NCI-H146 (cell line): ENCODE measurements around the gene ART5.
A peak's percentile ranks its signal among the peaks of the same experiment; 100 is the strongest.
"Not testable (repeated sequence)": the region's sequence is repeated elsewhere in the genome, so short reads cannot be mapped to it uniquely, and the experiment has no call there.

Source experiments
- DNase-seq: peaks from one replicate; lab custom pipeline; 2025; lab: John Stamatoyannopoulos, UW

ART5 gene

DNA sequence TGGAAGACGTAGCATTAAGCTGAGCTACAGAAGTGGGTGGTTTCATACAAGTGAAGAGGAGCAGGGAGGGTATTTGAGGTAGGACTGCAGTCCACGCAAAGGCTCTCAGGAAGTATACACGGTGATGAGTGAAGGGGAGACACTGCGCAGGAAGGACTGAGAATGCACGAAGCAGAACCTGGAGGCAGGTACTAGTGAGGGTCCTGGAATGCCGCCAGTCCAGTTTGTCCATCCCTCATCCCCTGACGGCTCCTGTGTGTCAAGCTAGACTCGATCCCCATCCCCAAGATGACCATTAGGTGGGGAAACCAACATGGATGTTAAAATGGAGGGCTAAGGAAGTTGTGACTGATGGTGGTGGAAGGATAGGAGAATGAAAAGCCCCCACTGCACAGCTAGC is 23.8 kb downstream of the ART5 start:
- DNase-seq, result no peak

DNA sequence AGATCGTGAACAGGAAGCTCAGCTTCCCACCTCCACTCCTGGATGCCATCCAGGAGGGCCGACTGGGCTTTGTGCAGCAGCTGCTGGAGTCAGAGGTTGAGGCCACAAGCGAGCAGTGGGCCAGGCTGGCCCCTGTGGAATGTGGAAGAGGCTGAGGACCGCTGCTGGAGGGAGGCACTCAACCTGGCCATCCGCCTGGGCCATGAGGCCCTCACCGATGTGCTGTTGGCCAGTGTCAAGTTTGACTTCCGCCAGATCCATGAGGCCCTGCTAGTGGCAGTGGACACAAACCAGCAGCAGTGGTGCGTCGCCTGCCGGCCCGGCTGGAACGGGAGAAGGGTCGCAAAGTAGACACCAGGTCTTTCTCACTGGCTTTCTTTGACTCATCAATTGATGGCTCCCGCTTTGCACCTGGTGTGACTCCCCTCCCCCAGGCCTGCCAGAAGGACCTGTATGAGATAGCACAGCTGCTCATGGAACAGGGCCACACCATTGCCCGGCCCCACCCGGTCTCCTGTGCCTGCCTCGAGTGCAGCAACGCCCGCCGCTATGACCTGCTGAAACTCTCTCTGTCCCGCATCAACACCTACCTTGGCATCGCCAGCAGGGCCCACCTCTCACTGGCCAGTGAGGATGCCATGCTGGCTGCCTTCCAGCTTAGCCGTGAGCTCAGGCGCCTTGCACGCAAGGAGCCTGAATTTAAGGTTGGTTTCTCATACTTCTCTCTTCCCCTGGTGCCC is 24.9 kb downstream of the ART5 start:
- DNase-seq, result no peak

DNA sequence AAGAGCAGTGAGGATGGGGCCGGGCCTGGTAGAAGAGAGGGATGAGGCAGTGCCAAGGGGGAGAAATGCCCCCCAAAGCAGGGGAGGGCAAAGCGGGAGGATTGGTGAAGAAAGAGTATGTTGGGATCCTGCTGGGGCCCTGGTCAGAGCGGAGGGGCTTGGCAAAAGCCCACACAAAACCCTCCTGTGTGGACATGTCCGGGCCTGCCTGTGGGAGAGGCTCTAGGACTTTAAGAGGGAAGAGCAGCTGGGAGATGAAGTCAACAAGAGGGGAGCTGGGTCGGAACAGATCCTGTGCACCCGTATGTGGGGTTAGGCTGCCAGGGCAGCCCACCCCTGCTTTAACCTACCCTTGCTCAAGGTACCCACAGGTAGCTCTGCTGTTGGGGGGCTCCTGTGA is 25.8 kb downstream of the ART5 start:
- no peak for DNase-seq

DNA sequence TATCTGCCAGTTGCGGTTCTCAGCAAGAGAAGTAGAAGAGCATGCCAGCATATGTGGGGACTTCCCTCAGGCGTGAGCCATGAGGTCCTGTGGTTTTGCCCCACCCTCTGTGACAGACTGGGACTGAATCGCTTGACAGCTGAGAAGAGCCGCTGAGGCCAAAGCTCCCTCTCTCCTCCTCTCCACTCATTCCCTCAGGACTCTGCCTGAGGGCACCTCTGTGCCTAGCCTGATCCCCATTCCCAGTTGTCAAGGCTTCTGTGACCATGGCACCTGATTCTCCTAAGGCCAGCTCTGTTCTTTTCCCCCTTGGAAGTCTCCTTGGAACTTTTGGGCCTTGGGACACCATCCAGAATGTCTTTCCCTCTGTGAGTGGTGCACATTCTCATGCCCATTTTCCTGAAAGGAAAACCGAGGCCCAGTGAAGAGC is 27.0 kb downstream of the ART5 start:
- DNase-seq, result no peak

DNA sequence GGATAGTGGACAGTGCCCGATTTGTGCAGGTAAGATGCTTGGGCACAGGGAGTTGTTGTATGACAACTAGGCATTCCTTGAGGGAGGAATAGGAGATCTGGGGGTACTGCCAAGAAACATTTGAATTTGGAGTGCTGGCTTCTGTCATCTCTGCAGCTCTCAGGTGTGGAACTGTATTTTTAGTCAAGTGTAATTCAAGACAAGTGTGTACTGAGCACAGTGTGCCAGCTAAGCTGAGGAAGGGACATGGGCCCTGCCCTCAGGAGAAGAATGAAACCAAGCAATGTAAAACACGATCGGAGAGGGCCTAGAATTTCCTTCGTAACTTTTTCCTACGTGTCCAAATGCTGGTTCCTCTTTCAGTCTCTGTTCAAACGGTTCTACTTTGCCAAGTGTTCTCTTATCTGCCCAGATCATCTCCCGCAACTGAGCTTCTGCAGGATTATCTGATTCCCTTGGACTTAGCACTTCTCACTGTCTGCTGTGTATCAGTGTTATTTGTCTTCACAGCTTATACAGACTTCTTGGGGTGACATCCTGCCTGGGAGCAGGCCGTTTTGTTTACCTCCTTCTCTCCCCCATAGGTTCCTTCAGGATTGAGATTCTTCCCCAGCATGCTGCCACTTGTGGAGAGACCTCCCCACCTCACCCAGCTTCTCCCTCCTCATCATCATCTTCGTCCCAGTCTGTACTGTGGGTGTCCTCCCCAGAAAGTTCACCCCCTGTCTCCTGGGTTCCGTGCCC is 27.6 kb downstream of the ART5 start:
- no peak for DNase-seq

DNA sequence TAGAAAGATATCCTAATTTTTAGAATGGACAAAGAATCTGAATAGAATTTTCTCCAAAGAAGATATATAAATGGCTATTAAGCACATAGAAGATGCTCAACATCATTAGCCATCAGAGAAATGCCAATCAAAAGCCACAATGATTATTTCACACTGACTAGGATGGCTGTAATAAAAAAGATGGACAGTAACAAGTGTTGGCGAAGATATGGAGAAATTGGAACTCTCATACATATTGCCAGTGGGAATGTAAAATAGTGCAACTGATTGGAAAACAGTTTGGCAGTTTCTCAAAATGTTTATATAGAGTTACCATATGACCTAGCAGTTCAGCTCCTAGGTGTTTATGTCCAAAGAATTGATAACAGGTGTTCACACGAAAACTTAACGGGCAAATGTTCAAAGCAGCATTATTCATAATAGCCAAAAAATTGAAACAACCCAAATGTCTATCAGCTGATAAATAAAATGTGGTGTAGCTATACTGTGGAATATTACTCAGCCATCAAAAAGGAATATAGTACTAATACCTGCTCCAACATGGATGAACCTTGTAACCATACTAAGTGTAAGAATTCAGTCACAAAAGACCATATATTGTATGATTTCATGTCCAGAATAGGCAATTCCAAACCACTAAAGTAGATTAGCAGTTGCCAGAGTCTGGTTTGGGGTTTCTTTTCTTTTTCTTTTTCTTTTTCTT is 29.7 kb downstream of the ART5 start:
- DNase-seq, result no peak

DNA sequence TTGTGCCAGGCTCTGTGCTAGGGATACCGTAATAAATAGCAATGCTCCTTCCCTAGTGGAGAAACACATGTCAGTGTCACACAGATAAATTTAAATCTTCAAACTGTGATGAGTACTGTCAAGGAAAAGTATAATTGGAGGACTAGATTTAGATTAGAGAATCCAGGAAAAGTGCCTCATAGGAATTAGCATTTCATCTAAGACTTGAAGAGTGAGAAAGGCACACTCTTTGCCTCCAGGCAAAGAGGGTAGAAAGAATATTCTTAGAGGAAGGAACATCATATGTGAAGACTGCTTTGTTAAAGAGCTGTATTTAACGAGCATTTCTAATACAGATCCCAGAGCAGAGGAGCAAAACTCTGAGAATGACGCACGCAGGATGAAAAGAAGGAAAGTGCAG is 30.9 kb downstream of the ART5 start:
- no peak for DNase-seq

DNA sequence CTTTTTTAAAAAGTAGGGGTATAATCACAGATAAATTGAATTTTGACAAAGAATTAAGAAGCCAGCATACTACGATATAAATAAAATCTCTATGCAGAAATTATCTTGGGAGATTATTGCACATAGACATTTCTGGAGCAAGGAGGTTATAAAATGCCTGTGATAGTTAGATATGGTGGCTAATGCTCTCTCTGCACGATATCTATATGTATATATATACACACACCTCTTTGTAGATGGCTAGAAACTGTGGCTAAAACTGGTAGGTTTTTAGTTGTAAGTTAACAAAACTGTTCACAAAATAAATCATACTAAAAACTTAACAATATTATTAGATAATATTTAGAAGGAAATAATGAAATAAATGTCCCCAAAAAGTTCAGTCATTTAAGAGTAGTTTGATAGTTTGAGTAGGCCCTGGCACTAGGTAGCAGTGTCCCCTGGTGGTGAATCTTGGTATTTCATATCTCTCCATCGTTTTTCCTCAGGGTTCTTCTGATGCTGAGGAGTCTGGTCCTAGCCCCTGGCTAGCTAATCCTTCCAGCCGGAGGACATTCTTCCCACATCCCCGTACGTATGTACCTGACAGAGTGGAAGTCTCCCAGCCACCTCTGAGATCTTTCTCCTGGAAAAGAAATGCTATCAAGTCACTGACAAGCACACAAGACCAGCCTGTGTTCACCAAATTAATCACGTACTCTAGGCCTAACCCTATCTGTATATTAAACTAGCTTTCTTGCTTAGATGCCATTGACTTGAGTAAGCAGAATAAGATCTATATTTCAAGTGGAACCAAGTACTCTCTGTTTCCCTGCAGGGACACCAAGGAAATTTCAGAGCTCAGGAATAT is 32.2 kb downstream of the ART5 start:
- DNase-seq, result peak; percentile 8

DNA sequence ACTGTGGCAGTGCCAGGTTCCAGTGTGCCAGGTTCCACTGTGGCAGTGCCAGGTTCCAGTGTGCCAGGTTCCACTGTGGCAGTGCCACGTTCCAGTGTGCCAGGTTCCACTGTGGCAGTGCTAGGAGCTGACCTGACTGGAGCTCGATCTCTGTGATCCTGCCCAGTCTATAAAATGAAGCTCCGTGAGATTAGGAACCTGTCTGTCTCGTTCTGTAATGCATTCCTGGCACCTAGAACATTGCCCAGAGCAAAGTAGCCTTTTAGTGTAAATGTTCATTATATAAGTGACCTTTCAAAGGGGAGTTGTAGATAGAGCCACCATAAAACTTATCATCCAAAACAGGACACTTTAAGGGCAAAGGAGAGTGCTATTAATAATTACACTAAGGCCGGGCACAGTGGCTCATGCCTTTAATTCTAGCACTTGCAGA is 36.0 kb downstream of the ART5 start:
- DNase-seq, result no peak

DNA sequence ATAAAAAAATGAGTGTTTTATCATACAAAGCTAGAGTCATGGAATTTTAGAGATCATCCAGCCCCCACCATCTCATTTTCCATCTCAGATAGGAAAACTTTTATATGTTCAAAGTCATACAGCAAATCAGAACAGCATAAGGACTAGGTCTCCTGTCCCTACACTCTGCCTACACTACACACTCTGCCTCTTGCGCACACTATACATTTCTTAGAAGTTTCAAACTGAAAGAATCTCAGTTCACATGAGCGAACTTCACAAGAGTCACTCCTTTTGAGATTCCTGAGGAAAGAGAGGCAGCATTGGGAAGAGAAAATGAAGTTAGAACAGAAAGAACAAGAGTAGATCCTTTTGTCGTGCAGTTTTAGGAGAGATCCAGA is 36.5 kb downstream of the ART5 start:
- no peak for DNase-seq

DNA sequence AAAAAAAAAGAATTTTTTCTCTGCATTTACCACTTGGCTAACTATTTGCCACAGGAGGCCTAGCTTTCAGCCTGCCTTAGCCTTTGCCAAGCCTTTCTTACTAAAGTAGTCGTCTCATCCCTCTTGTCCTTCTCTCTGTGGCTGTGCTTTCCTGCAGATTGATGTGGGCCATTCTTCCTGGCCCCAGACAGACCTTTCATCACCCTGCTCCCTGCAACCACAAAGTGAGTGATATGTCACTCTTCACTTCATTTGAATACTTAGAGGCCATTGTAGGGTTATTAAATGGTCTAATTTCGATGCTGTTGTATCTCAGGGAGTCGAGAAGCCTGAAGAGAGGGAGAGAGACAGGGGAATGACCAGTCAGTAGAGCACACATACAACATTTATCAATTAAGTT is 37.6 kb downstream of the ART5 start:
- no peak for DNase-seq

DNA sequence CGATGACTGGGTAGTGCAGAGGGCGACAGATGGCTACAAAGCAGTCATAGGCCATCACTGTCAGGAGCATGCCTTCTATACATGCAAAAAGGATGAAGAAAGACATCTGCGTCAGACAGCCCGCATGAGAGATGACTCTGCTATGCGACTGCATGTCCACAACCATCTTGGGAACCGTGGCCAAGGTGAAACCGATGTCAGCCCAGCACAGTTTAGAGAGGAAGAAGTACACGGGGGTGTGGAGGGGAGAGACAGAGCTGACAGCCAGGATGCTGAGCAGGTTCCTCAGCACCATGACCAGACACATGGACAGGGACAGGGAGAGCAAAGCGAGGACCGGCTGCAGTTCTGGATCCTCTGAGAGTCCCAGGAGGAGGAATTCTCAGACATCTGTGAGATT is 41.6 kb downstream of the ART5 start:
- not testable (repeated sequence) for DNase-seq

DNA sequence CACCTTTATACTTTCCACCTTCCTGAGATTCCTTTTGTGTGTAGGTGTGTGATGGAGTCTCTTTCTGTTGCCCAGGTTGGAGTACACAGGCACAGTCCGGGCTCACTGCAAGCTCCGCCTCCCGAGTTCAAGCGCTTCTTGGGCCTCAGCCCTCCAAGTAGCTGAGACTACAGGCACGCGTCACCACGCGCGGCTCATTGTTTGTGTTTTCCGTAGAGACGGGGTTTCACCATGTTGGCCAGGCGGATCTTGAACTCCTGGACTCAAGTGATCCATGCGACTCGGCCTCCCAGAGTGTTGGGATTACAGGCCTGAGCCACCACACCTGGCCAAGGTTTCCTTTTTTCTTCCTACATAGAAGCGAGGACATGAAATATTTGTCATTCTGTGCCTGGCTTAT is 44.0 kb downstream of the ART5 start:
- DNase-seq, result not testable (repeated sequence)

DNA sequence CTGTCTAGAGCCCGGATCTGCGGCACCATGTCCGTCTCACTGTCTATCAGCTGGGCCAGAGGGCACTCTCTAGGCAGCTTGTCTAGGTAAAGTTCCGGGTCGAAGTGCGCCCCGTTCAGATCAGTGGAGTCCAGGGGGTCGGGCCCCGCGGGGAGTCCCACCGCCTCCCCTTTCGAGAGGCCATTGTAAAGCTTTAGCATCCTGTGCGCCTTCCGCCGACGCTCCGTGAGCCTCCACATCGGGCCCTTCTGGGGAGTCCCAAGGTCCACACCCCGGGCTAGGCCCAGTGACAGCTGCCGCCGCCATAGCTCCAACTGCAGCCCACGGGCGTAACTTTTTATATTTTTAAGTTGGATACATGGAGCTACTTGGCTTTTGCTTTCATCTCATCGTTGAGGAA is 50.5 kb downstream of the ART5 start:
- not testable (repeated sequence) for DNase-seq

DNA sequence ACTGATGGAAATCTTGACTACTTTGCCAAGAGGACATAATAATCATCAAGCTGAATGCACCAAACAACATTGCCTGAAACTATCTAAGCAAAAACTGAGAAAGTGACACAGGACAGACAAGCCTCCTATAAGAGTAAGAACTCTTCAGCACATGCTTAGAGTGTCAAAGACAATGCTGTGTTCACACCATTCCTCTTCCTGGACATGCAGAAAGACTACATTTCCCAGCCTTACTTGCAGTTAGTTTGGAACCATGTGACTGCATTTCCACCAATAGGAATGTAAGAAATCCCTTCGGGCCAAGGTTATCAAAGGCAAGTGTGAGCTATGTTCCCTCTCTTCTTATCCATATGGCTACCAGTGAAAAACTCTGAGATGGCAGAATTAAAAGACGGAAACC is 51.6 kb downstream of the ART5 start:
- not testable (repeated sequence) for DNase-seq

DNA sequence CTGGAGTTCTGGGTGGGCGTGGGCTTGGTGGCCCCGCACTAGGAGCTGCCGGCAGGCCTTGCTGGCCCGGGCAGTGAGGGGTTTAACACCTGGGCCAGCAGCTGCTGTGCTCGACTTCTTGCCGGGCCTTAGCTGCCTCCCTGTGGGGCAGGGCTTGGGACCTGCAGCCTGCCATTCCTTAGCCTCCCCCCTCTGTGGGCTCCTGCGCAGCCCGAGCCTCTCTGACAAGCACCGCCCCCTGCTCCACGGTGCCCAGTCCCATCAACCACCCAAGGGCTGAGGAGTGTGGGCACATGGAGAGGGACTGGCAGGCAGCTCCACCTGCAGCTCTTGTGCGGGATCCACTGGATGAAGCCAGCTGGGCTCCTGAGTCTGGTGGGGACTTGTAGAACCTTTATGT is 53.0 kb downstream of the ART5 start:
- DNase-seq, result not testable (repeated sequence)
